PC-9 (cell line): ENCODE results near the gene ABCB7. TPM values are rescaled to one million over a fixed set of nuclear protein-coding genes. Genes with fewer than 3 reads are reported as not detected.
"Not testable (repeated sequence)": the region's sequence is repeated elsewhere in the genome, so short reads cannot be mapped to it uniquely, and the experiment has no call there.

Source experiments
- BruUV-seq: library from RNA; stranded (reverse); fragments of 400-500 nt; replicated peaks from 2 replicates; lab custom pipeline; 2021; lab: Mats Ljungman, UMichigan
- CTCF ChIA-PET: fragments of 300-600 bp; sonication (Branson Sonifier 250); formaldehyde crosslinking; loops from one replicate; lab custom pipeline; 2022; ENCODE audit warnings: antibody characterized with exemption; lab: Charles Lee
- POLR2A ChIA-PET: fragments of 300-600 bp; sonication (Branson Sonifier 250); formaldehyde crosslinking; loops from one replicate; lab custom pipeline; 2022; ENCODE audit warnings: antibody characterized with exemption; ENCODE audit not compliant: unreplicated experiment; lab: Charles Lee
- DNase-seq, 2 experiments: peaks; one replicate each; pipeline versions ENCODE4 v3.0.0 to v3.0.0-alpha.2; 2015 to 2022; ENCODE audit warnings: mixed read lengths in 1 of 2
- H2AFZ ChIP-seq: fragments of 200-600 bp; sonication (generic); 2 replicates; pipeline ENCODE4 v1.8.1; 2017; ENCODE audit warnings: antibody characterized with exemption
- H3F3A ChIP-seq: fragments of 200-600 bp; sonication (generic); 2 replicates; pipeline ENCODE4 v1.8.1; 2017; ENCODE audit warnings: antibody characterized with exemption, mild to moderate bottlenecking, low read depth; ENCODE audit not compliant: insufficient read depth
- H3K27ac ChIP-seq: fragments of 200-600 bp; sonication (generic); 2 replicates; pipeline ENCODE4 v1.6.1; 2016; ENCODE audit warnings: mixed run types
- H3K27me3 ChIP-seq: fragments of 200-600 bp; sonication (generic); 2 replicates; pipeline ENCODE4 v1.6.1; 2016; ENCODE audit warnings: low read depth, mixed run types; ENCODE audit not compliant: insufficient read depth
- H3K36me3 ChIP-seq: fragments of 200-600 bp; sonication (generic); 2 replicates; pipeline ENCODE4 v1.6.1; 2016; ENCODE audit warnings: low read depth, mixed run types
- H3K4me1 ChIP-seq: fragments of 200-600 bp; sonication (generic); replicated peaks from 2 replicates; pipeline ENCODE4 v1.6.1; 2016; ENCODE audit warnings: mixed run types; ENCODE audit not compliant: insufficient read depth
- H3K4me2 ChIP-seq: fragments of 200-600 bp; sonication (generic); 2 replicates; pipeline ENCODE4 v1.6.1; 2017; ENCODE audit warnings: mixed run types
- H3K4me3 ChIP-seq: fragments of 200-600 bp; sonication (generic); 2 replicates; pipeline ENCODE4 v1.6.1; 2016; ENCODE audit warnings: mixed run types
- H3K79me2 ChIP-seq: fragments of 200-600 bp; sonication (generic); 2 replicates; pipeline ENCODE4 v1.6.1; 2017; ENCODE audit warnings: low read depth, mixed run types
- H3K9me2 ChIP-seq: fragments of 200-600 bp; sonication (generic); 2 replicates; pipeline ENCODE4 v1.8.1; 2017; ENCODE audit warnings: mild to moderate bottlenecking; ENCODE audit not compliant: insufficient read depth
- H3K9me3 ChIP-seq: fragments of 200-600 bp; sonication (generic); 2 replicates; pipeline ENCODE4 v1.8.1; 2016; ENCODE audit warnings: low read depth; ENCODE audit not compliant: insufficient read depth
- H4K20me1 ChIP-seq: fragments of 200-600 bp; sonication (generic); 2 replicates; pipeline ENCODE4 v1.8.1; 2017; ENCODE audit not compliant: insufficient read depth
- EZH2 ChIP-seq: fragments of 200-600 bp; sonication (generic); IDR thresholded peaks from 2 replicates; pipeline ENCODE4 v1.8.0; 2017; ENCODE audit warnings: antibody characterized with exemption, low read depth
- intact Hi-C: fragments of 100-400 bp; cut with micrococcal nuclease; formaldehyde crosslinking; loops from one replicate; pipeline ENCODE4 v1.10.0; 2022; ENCODE audit not compliant: unreplicated experiment
- total RNA-seq: library from RNA; stranded (reverse); gene quantifications from 2 replicates; pipeline ENCODE4 v1.2.3, GENCODE V29; 2021
- TF ChIP-seq, protein P1 (sequence below): fragments of 200-600 bp; sonication (generic); conservative IDR thresholded peaks from 2 replicates; pipeline ENCODE4 v1.6.1; 2017; ENCODE audit warnings: mixed run types, antibody characterized with exemption, mild to moderate bottlenecking, moderate library complexity

ABCB7 gene
- total RNA-seq, 1 experiment from 2014 or later = 28.7 TPM

DNA sequence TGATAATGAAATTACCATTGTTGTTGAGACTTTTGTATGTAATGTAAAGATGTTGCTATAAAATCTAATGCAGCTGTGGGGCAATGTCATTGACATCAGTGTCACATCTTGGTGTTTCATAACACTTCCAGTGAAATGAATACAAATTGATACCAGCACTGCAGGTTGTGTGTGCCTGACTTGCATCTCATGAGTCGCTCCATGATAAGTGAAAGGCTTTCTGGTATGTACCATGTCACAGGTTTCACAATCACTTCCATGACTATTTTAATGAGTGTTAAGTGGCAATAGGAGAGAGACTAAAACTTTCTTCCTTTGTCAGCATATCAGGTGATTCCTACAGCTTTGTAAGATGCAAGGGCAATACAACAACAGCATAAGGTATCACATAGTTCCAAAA, 94.4 kb downstream of the ABCB7 start:
- TF ChIP-seq EZH2 = no peak
- TF ChIP-seq, protein P1, sequence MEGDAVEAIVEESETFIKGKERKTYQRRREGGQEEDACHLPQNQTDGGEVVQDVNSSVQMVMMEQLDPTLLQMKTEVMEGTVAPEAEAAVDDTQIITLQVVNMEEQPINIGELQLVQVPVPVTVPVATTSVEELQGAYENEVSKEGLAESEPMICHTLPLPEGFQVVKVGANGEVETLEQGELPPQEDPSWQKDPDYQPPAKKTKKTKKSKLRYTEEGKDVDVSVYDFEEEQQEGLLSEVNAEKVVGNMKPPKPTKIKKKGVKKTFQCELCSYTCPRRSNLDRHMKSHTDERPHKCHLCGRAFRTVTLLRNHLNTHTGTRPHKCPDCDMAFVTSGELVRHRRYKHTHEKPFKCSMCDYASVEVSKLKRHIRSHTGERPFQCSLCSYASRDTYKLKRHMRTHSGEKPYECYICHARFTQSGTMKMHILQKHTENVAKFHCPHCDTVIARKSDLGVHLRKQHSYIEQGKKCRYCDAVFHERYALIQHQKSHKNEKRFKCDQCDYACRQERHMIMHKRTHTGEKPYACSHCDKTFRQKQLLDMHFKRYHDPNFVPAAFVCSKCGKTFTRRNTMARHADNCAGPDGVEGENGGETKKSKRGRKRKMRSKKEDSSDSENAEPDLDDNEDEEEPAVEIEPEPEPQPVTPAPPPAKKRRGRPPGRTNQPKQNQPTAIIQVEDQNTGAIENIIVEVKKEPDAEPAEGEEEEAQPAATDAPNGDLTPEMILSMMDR = no peak
- H3K79me2 ChIP-seq = no peaks in the 10 kb centered on the region

DNA sequence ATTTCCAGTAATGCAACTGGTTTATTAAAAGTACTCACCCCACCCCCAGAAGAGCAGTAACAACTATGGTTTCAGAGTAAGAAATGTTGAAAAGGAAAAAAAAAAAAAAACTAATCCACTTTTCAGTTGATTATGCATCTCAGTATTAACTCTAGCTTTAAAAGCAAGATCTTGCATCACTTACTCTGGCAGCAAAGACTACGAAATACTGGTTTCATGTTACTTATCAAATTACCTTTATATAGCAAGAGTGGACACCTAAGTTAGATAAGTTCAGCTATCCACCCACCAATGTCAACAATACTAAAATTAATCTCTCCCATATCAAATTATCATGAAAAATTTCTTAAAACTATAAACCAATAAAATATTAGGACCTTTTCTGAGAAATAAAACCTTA, 105.0 kb downstream of the ABCB7 start:
- no peak overlapping the region for H2AFZ ChIP-seq
- no TSS peak for BruUV-seq
- intact Hi-C loops = no loop called here
- no peaks in the 10 kb centered on the region for H3K4me1 ChIP-seq
- no peak for TF ChIP-seq EZH2
- TF ChIP-seq, protein P1 = no peak
- no peaks in the 10 kb centered on the region for H3K79me2 ChIP-seq
- H3K27me3 ChIP-seq = no peaks in the 10 kb centered on the region
- CTCF ChIA-PET = no interaction called here
- no peaks in the 10 kb centered on the region for H4K20me1 ChIP-seq
- H3K9me2 ChIP-seq = no peaks in the 10 kb centered on the region
- DNase-seq = no peak
- H3K9me3 ChIP-seq = no peaks in the 10 kb centered on the region
- H3K36me3 ChIP-seq = no peaks in the 10 kb centered on the region
- no peak overlapping the region for H3K4me2 ChIP-seq
- POLR2A ChIA-PET = no interaction called here
- H3K27ac ChIP-seq = no peak overlapping the region
- H3F3A ChIP-seq = no peaks in the 10 kb centered on the region
- H3K4me3 ChIP-seq = no peak overlapping the region

More for the DNA sequence above, 94.4 kb downstream of the ABCB7 start:
- ChIA-PET POLR2A (no interaction called here), CTCF (no interaction called here)
- intact Hi-C loops = no loop called here
- Histone ChIP-seq H3K36me3 (no peaks in the 10 kb centered on the region), H3K27ac (no peak overlapping the region), H3K4me1 (no peaks in the 10 kb centered on the region), H3K4me2 (no peak overlapping the region), H3F3A (no peaks in the 10 kb centered on the region), H3K27me3 (no peaks in the 10 kb centered on the region), H3K9me2 (no peaks in the 10 kb centered on the region), H3K9me3 (no peaks in the 10 kb centered on the region), H4K20me1 (no peaks in the 10 kb centered on the region), H2AFZ (no peak overlapping the region), H3K4me3 (no peak overlapping the region)
- no peak for DNase-seq
- no TSS peak for BruUV-seq

DNA sequence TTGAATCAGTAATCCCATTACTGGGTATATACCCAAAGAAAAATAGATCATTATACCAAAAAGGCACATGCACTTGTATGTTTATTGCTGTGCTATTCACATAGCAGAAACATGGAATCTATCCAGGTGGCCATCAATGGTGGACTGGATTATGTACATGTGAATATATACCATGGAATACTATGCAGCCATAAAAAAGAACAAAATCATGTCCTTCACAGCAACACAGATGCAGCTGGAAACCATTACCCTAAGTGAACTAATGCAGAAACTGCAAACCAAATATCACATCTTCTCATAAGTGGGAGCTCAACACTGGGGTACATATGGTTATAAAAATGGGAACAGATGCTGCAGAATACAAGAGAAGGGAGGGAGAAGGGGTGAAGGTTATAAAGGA, 110.7 kb downstream of the ABCB7 start:
- H2AFZ ChIP-seq = no peak overlapping the region
- CTCF ChIA-PET = no interaction called here
- BruUV-seq = no TSS peak
- H3K9me3 ChIP-seq = no peaks in the 10 kb centered on the region
- H3K27ac ChIP-seq = no peak overlapping the region
- no peak for TF ChIP-seq EZH2
- TF ChIP-seq, protein P1 = no peak
- no peaks in the 10 kb centered on the region for H3K79me2 ChIP-seq
- H3K36me3 ChIP-seq = no peaks in the 10 kb centered on the region
- H3K4me2 ChIP-seq = no peak overlapping the region
- no peaks in the 10 kb centered on the region for H3K4me1 ChIP-seq
- no peaks in the 10 kb centered on the region for H3F3A ChIP-seq
- H4K20me1 ChIP-seq = no peaks in the 10 kb centered on the region
- no peaks in the 10 kb centered on the region for H3K27me3 ChIP-seq
- intact Hi-C loops = no loop called here
- no peaks in the 10 kb centered on the region for H3K9me2 ChIP-seq
- POLR2A ChIA-PET = no interaction called here
- H3K4me3 ChIP-seq = no peak overlapping the region
- DNase-seq = no peak

DNA sequence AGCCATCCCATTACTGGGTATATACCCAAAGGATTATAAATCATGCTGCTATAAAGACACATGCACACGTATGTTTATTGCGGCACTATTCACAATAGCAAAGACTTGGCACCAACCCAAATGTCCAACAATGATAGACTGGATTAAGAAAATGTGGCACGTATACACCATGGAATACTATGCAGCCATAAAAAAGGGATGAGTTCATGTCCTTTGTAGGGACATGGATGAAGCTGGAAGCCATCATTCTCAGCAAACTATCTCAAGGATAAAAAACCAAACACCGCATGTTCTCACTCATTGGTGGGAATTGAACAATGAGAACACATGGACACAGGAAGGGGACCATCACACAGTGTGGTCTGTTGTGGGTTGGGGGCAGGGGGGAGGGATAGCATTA, 111.9 kb downstream of the ABCB7 start:
- H3K4me3 ChIP-seq, H3K4me2 ChIP-seq, H3K9me3 ChIP-seq, H3K79me2 ChIP-seq, DNase-seq, CTCF ChIA-PET, H3K27me3 ChIP-seq, H3F3A ChIP-seq, intact Hi-C loops, BruUV-seq, POLR2A ChIA-PET, H3K36me3 ChIP-seq, H3K27ac ChIP-seq, H2AFZ ChIP-seq, H3K9me2 ChIP-seq, H3K4me1 ChIP-seq, H4K20me1 ChIP-seq: not testable (repeated sequence)
